Activated CD8-positive, alpha-beta T cell treated with anti-CD3 and anti-CD28 coated beads for 36 hours (primary cell): Measurements from ENCODE around the gene DOCK3. TPM values are rescaled to one million over a fixed set of nuclear protein-coding genes. Genes with fewer than 3 reads are reported as not detected.

ENCODE experiments used
- ATAC-seq: fragments of 200-7000 bp; cut with Tn5 transposase; one replicate; pipeline ENCODE4 v1.10.0; 2021; ENCODE audit warnings: mild to moderate bottlenecking, moderate library complexity
- CTCF ChIA-PET: fragments of 350-600 bp; sonication (Branson Sonifier 250); formaldehyde crosslinking; loops from one replicate; lab custom pipeline; 2021; ENCODE audit warnings: antibody characterized with exemption; lab: Charles Lee
- POLR2A ChIA-PET: fragments of 350-600 bp; sonication (Branson Sonifier 250); formaldehyde crosslinking; loops from one replicate; lab custom pipeline; 2021; ENCODE audit warnings: antibody characterized with exemption; lab: Charles Lee
- DNase-seq: peaks from one replicate; pipeline ENCODE4 v3.0.0-alpha.2; 2020
- H3K27ac Mint-ChIP-seq: one replicate; pipeline ENCODE4 v1.8.0; 2021; ENCODE audit warnings: mild to moderate bottlenecking, mixed read lengths
- H3K27me3 Mint-ChIP-seq: one replicate; pipeline ENCODE4 v1.8.0; 2021; ENCODE audit warnings: mixed read lengths
- H3K36me3 Mint-ChIP-seq: one replicate; pipeline ENCODE4 v1.8.0; 2021; ENCODE audit warnings: low read depth, mixed read lengths
- H3K4me1 Mint-ChIP-seq: one replicate; pipeline ENCODE4 v1.8.0; 2021; ENCODE audit warnings: low read depth, mixed read lengths
- H3K4me3 Mint-ChIP-seq: one replicate; pipeline ENCODE4 v1.8.0; 2021; ENCODE audit warnings: mild to moderate bottlenecking, moderate library complexity, mixed read lengths
- H3K9me3 Mint-ChIP-seq: one replicate; pipeline ENCODE4 v1.8.0; 2021; ENCODE audit warnings: mixed read lengths
- CTCF ChIP-seq: fragments of 200-600 bp; IDR thresholded peaks from one replicate; pipeline ENCODE4 v1.8.0; 2022; ENCODE audit warnings: antibody characterized with exemption, mild to moderate bottlenecking
- intact Hi-C: fragments of 100-400 bp; cut with micrococcal nuclease; formaldehyde crosslinking; loops from one replicate; pipeline ENCODE4 v1.10.0; 2022
- total RNA-seq, 2 experiments: library from RNA; stranded (reverse); gene quantifications; one replicate each; pipeline ENCODE4 v1.2.3, GENCODE V29; 2021

The DOCK3 gene
- total RNA-seq, 2 experiments from 2014 or later = 3.6 to 4.2 TPM

GRCh38 chr3:50671331-50671730 lies 3.4 kb upstream of the DOCK3 start:
- intact Hi-C loops = no loop called here
- ATAC-seq (no peak), DNase-seq (no peak)
- no peak for TF ChIP-seq CTCF
- ChIA-PET POLR2A (no interaction called here), CTCF (interaction anchor here (1.5 to 3.1 kb wide), 2 partner anchors 9 to 55 kb away, joined by 3 to 16 read pairs; partner anchors contain the start of gene MAPKAPK3)
- Mint-ChIP-seq H3K4me1 (peaks cover 15% of the 10 kb centered on the region), H3K27ac (no peak overlapping the region), H3K9me3 (no peaks in the 10 kb centered on the region), H3K27me3 (peaks cover 22% of the 10 kb centered on the region), H3K36me3 (no peaks in the 10 kb centered on the region), H3K4me3 (no peak overlapping the region)

GRCh38 chr3:50672656-50673055 lies 2.1 kb upstream of the DOCK3 start:
- no peak for DNase-seq
- no peak overlapping the region for H3K4me3 Mint-ChIP-seq
- no peak for TF ChIP-seq CTCF
- H3K27ac Mint-ChIP-seq = no peak overlapping the region
- H3K27me3 Mint-ChIP-seq = peaks cover 25% of the 10 kb centered on the region
- peaks cover 12% of the 10 kb centered on the region for H3K4me1 Mint-ChIP-seq
- ChIA-PET CTCF (interaction anchor here (0.8 to 3.1 kb wide), 4 partner anchors 20 to 71 kb away, joined by 3 to 16 read pairs (median 8); partner anchors contain the start of gene MAPKAPK3), POLR2A (interaction anchor here (0.9 to 4.3 kb wide), 2 partner anchors 57 to 306 kb away, joined by 3 to 19 read pairs; partner anchors contain the start of gene MAPKAPK3)
- no peak for ATAC-seq
- intact Hi-C loops = no loop called here
- H3K36me3 Mint-ChIP-seq = no peaks in the 10 kb centered on the region
- no peaks in the 10 kb centered on the region for H3K9me3 Mint-ChIP-seq

GRCh38 chr3:50673931-50674330 lies 796 bp upstream of the DOCK3 start:
- DNase-seq (no peak), ATAC-seq (no peak)
- Mint-ChIP-seq H3K36me3 (no peaks in the 10 kb centered on the region), H3K27ac (peak overlapping the region; percentile 11), H3K9me3 (no peaks in the 10 kb centered on the region), H3K27me3 (peaks cover 28% of the 10 kb centered on the region), H3K4me3 (peak overlapping the region; percentile 63), H3K4me1 (peaks cover 12% of the 10 kb centered on the region)
- intact Hi-C loops = no loop called here
- ChIA-PET POLR2A (interaction anchor here (0.8 to 4.3 kb wide), 6 partner anchors 17 to 101 kb away, joined by 3 to 19 read pairs (median 4); partner anchors contain the start of gene MAPKAPK3), CTCF (interaction anchor here (0.8 to 3.1 kb wide), 6 partner anchors 15 to 72 kb away, joined by 3 to 16 read pairs (median 8); partner anchors contain the start of gene MAPKAPK3)
- no peak for TF ChIP-seq CTCF

GRCh38 chr3:50675179-50676030 lies 678 bp downstream of the DOCK3 start:
- peaks cover 30% of the 10 kb centered on the region for H3K27me3 Mint-ChIP-seq
- POLR2A ChIA-PET = interaction anchor here (0.9 to 4.3 kb wide), 7 partner anchors 14 to 103 kb away, joined by 3 to 19 read pairs (median 4); partner anchors contain the start of gene MAPKAPK3

More at GRCh38 chr3:50675179-50676030, 678 bp downstream of the DOCK3 start:
- intact Hi-C loops = no loop called here
- peak overlapping the region; percentile 75 for H3K4me3 Mint-ChIP-seq
- peak overlapping the region; percentile 61 for H3K27ac Mint-ChIP-seq
- H3K4me1 Mint-ChIP-seq = peaks cover 12% of the 10 kb centered on the region
- DNase-seq (peak; percentile 81), ATAC-seq (peak; percentile 71)
- no peaks in the 10 kb centered on the region for H3K36me3 Mint-ChIP-seq
- no peaks in the 10 kb centered on the region for H3K9me3 Mint-ChIP-seq
- peak; percentile 78 for TF ChIP-seq CTCF
- CTCF ChIA-PET = interaction anchor here (0.7 to 2.7 kb wide), 20 partner anchors 9 to 697 kb away, joined by 3 to 14 read pairs (median 3); partner anchors contain the start of gene MAPKAPK3
